ENCODE data around the gene CBFA2T3.

DNA sequence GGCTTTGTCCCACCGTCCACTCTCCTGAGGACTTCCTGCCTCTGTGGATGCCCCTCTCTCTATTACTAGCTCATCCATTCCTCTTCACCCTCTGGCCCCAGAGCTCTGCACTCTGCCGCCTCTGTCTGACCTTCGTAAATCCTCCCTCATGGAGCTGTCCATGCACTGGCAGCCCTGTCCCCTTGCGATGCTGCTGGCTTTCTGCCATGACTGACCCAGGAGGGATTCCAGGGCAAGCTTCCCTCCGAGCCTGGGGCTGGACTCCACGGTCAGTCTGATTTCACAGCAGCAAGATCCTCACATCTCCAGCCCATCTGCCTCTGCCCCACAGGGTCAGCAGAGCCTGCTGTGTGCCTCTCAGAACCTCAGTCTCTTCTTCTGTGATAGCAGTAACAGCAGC is 4.7 kb downstream of the CBFA2T3 start:
- TF ChIP-seq, protein P1, sequence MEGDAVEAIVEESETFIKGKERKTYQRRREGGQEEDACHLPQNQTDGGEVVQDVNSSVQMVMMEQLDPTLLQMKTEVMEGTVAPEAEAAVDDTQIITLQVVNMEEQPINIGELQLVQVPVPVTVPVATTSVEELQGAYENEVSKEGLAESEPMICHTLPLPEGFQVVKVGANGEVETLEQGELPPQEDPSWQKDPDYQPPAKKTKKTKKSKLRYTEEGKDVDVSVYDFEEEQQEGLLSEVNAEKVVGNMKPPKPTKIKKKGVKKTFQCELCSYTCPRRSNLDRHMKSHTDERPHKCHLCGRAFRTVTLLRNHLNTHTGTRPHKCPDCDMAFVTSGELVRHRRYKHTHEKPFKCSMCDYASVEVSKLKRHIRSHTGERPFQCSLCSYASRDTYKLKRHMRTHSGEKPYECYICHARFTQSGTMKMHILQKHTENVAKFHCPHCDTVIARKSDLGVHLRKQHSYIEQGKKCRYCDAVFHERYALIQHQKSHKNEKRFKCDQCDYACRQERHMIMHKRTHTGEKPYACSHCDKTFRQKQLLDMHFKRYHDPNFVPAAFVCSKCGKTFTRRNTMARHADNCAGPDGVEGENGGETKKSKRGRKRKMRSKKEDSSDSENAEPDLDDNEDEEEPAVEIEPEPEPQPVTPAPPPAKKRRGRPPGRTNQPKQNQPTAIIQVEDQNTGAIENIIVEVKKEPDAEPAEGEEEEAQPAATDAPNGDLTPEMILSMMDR (tag by site-specific recombination; IDR thresholded peaks at IDR 0.05) = no peak
- TF ChIP-seq ZNF585B (tag by site-specific recombination; IDR thresholded peaks at IDR 0.05) (no peak), ZNF658 (tag by site-specific recombination; IDR thresholded peaks at IDR 0.05) (no peak), ZNF184 (tag by site-specific recombination; IDR thresholded peaks at IDR 0.05) (no peak), ZNF561 (tag by site-specific recombination; IDR thresholded peaks at IDR 0.05; ENCODE audit: borderline replicate concordance) (no peak)

Data from HEK293 (cell line).